Thyroid gland (tissue), 4 donors: ENCODE measurements around the gene SHANK3. TPM values are rescaled to one million over a fixed set of nuclear protein-coding genes. Genes with fewer than 3 reads are reported as not detected.

Experiments
- DNase-seq, 2 donors: peaks; one replicate each; pipeline ENCODE4 v3.0.0-alpha.2; 2019
- H3K27ac ChIP-seq, 3 donors: fragments of 200-600 bp; sonication (generic); 1 replicate in 2 of 3; 2 replicates in 1 of 3; pipeline ENCODE4 v1.5.1; 2016 to 2019; ENCODE audit warnings: mild to moderate bottlenecking in 1 of 3, moderate library complexity in 1 of 3
- H3K27me3 ChIP-seq: fragments of 200-600 bp; sonication (generic); one replicate; pipeline ENCODE4 v1.5.1; 2019
- H3K36me3 ChIP-seq, 2 donors: fragments of 200-600 bp; sonication (generic); one replicate each; pipeline ENCODE4 v1.5.1; 2016 to 2019
- H3K4me1 ChIP-seq, 2 donors: fragments of 200-600 bp; sonication (generic); one replicate each; pipeline ENCODE4 v1.5.1; 2017 to 2019
- H3K4me3 ChIP-seq, 3 donors: fragments of 200-600 bp; sonication (generic); replicated peaks in 1 of 3; 1 replicate in 2 of 3; 2 replicates in 1 of 3; pipeline ENCODE4 v1.5.1; 2016; ENCODE audit warnings: mild to moderate bottlenecking in 1 of 3
- H3K9me3 ChIP-seq: fragments of 200-600 bp; sonication (generic); one replicate; pipeline ENCODE4 v1.5.1; 2017
- POLR2A ChIP-seq, 2 donors: fragments of 450-650 bp; IDR thresholded peaks; one replicate each; pipeline ENCODE4 v1.6.1; 2017; ENCODE audit warnings: antibody characterized with exemption in 2 of 2, mild to moderate bottlenecking in 2 of 2, moderate library complexity in 1 of 2
- WGBS, 2 donors: methylation state at CpG; one replicate each; pipeline ENCODE4 v1.1.5; 2017; 5-methylcytosine and 5-hydroxymethylcytosine counted together
- intact Hi-C: fragments of 100-400 bp; cut with DNase I; formaldehyde crosslinking; loops from one replicate; pipeline ENCODE4 v1.15.1; 2023
- total RNA-seq, 4 donors: library from RNA; depleted of rRNA; stranded (reverse); fragments of >200 nt; gene quantifications; one replicate each; pipeline ENCODE4 v1.2.3, GENCODE V29; 2016
- TF ChIP-seq, protein P1 (sequence below), 6 experiments: fragments of 200-600 bp in 3 of 6; fragments of 450-650 bp in 3 of 6; sonication (generic) in 3 of 6; IDR thresholded peaks; one replicate each; pipeline ENCODE4 v1.5.1; 2016 to 2019; ENCODE audit warnings: antibody characterized with exemption in 6 of 6, mild to moderate bottlenecking in 2 of 6, inconsistent platforms in 1 of 6, moderate library complexity in 1 of 6

Gene SHANK3
- total RNA-seq, 4 donors from 2014 or later: 11.5 to 23.0 (median 17.7) TPM

DNA sequence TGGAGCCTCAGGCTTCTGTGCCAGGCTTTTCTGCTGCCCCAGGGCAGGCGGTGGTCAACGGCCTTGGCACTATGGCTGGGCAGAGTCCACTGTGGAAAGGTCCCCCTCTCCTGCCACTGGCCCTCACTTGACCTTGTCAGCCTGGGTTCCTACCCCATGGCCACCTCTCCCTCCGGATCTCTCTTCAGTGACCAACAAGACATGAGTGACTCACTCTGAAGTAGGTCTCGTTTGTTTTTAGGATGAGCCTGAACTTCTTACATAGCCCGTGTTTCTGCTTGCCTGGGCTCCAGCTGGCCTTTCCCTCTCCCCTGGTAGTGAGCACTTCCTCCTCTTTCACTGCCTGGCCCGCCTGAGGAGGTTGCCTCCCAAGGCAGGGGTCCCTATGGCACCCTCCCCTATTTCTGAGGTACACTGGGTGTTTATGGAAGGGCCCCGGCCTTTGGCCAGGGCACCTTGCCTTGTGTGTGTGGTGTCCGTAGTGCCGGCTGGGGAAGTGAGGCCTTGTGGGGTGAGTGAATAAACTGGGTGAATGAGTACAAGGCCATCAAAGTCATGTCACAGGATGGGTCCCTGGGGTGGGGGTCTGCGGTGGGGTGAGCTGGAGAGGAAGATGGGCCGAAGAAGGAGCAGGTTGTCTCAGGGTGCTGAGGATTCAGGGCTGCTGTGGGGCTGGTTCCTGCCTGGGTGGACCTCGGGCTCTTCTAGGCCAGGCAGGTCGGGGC, 5.0 kb downstream of the SHANK3 start:
- intact Hi-C loops: loop anchor here (5.0 kb wide), 1 partner anchor 50 kb away; the partner anchor contains the start of gene ARSA

DNA sequence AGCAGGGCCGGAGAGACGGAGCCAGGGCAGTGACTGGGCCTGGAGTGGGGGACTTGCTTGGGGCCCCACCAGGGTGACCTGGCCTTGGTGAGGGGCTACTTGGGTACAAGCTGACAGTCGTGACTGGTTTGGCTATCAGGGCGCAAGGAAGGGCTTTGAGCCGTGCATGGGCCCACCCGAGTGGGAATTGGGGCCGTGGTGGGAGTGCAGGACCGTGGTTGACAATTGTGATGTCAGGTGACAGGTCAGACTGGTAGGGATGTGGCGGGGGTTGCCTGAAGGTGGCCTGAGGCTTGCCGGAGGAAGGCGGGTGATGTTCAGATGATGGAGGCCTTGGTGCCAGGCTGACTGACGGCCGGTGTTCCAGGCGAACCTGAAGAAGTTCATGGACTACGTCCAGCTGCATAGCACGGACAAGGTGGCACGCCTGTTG, 5.6 kb downstream of the SHANK3 start:
- 71 to 94% methylated on average over 13 to 17 of the region's 17 CpGs for WGBS, 2 donors

More for the DNA sequence above, 5.0 kb downstream of the SHANK3 start:
- no peak for DNase-seq
- Histone ChIP-seq H3K27ac (no peak overlapping the region), H3K36me3 (no peaks in the 10 kb centered on the region), H3K4me1 (peaks cover 5 to 7% of the 10 kb centered on the region in 2 donors), H3K9me3 (no peaks in the 10 kb centered on the region), H3K27me3 (no peaks in the 10 kb centered on the region), H3K4me3 (no peak overlapping the region)
- WGBS, 2 donors: 79 to 89% methylated on average over 13 of the region's 13 CpGs
- TF ChIP-seq POLR2A (IDR thresholded peaks at IDR 0.05): no peak
- TF ChIP-seq, protein P1, sequence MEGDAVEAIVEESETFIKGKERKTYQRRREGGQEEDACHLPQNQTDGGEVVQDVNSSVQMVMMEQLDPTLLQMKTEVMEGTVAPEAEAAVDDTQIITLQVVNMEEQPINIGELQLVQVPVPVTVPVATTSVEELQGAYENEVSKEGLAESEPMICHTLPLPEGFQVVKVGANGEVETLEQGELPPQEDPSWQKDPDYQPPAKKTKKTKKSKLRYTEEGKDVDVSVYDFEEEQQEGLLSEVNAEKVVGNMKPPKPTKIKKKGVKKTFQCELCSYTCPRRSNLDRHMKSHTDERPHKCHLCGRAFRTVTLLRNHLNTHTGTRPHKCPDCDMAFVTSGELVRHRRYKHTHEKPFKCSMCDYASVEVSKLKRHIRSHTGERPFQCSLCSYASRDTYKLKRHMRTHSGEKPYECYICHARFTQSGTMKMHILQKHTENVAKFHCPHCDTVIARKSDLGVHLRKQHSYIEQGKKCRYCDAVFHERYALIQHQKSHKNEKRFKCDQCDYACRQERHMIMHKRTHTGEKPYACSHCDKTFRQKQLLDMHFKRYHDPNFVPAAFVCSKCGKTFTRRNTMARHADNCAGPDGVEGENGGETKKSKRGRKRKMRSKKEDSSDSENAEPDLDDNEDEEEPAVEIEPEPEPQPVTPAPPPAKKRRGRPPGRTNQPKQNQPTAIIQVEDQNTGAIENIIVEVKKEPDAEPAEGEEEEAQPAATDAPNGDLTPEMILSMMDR (IDR thresholded peaks at IDR 0.05): no peak

DNA sequence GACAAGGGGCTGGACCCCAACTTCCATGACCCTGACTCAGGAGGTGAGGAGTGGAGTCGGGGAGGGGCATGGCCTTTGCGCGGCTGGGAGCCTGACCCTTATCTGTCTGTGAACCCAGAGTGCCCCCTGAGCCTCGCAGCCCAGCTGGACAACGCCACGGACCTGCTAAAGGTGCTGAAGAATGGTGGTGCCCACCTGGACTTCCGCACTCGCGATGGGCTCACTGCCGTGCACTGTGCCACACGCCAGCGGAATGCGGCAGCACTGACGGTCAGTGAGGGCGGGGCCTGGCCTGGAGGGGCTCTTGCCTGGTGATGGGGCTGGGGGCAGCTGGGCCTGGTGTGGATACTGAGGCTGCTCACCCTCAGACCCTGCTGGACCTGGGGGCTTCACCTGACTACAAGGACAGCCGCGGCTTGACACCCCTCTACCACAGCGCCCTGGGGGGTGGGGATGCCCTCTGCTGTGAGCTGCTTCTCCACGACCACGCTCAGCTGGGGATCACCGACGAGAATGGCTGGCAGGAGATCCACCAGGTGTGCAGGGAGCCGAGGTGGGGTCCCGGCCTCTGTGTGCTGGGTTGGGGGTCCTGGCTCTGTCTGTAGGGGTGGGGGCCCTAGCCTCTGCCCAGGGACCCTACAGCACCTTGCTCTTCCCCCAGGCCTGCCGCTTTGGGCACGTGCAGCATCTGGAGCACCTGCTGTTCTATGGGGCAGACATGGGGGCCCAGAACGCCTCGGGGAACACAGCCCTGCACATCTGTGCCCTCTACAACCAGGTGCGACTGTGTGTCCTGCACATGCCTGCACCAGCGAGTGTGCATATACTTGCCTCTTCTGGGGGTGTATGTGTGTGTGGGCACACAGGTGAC, 6.3 kb downstream of the SHANK3 start:
- intact Hi-C loops: loop anchor here (5.0 kb wide), 1 partner anchor 52 kb away; the partner anchor contains the start of gene ARSA
- Histone ChIP-seq H3K9me3 (no peaks in the 10 kb centered on the region), H3K36me3 (no peaks in the 10 kb centered on the region), H3K27me3 (no peaks in the 10 kb centered on the region), H3K4me3 (no peak overlapping the region), H3K4me1 (peaks cover under 1 to 2% of the 10 kb centered on the region in 2 donors), H3K27ac (no peak overlapping the region)
- WGBS, 2 donors: 80 to 91% methylated on average over 17 to 19 of the region's 30 CpGs
- no peak for DNase-seq
- TF ChIP-seq, protein P1 (IDR thresholded peaks at IDR 0.05): no peak
- no peak for TF ChIP-seq POLR2A (IDR thresholded peaks at IDR 0.05)

More for the DNA sequence above, 5.6 kb downstream of the SHANK3 start:
- TF ChIP-seq, protein P1 (IDR thresholded peaks at IDR 0.05): no peak
- no peak for TF ChIP-seq POLR2A (IDR thresholded peaks at IDR 0.05)
- Histone ChIP-seq H3K4me1 (peaks cover 5 to 7% of the 10 kb centered on the region in 2 donors), H3K9me3 (no peaks in the 10 kb centered on the region), H3K36me3 (no peaks in the 10 kb centered on the region), H3K27ac (no peak overlapping the region), H3K4me3 (no peak overlapping the region), H3K27me3 (no peaks in the 10 kb centered on the region)
- no peak for DNase-seq
- intact Hi-C loops: loop anchor here (5.0 kb wide), 1 partner anchor 51 kb away; the partner anchor contains the start of gene ARSA

DNA sequence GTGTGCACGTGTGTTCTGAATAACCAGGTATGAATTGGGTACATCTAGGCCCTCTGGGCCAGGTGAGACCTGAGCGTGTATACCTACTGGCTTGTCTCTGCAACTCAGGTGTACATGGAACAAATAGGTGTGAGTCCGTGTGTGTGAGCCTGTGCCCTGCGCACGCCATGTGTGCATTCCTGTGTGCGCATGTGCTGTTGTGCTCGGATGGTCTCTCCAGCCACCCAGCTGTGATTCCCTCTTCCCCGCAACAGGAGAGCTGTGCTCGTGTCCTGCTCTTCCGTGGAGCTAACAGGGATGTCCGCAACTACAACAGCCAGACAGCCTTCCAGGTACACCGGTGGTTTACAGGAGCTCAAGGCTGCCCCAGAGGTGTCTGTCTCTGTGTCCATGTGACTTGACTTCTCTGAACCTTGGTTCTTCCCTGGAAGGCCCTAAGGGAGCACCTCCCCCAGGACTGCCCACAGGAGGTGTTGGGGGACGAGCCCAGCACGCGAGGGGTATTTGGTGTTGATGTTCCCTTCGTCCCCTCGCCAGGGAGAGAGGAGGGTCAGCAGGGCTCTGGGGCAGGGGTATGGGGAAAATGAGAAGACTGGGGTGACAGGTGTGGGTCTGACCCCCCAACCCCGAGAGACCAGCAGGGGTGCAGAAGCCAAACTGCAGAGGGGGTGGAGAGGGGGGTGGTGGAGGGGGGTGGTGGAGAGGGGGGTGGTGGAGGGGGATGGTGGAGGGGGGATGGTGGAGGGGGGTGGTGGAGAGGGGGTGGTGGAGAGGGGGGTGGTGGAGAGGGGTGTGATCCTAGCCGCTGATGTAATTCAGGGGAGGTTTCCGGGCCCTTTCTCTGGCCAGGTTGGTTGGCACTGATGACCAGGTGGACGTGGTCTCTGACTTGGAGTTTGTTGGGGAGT, 10.7 kb downstream of the SHANK3 start:
- Histone ChIP-seq H3K27me3 (no peaks in the 10 kb centered on the region), H3K9me3 (no peaks in the 10 kb centered on the region), H3K36me3 (no peaks in the 10 kb centered on the region), H3K4me3 (no peak overlapping the region), H3K27ac (no peak overlapping the region), H3K4me1 (no peaks in the 10 kb centered on the region)
- intact Hi-C loops: no loop called here
- 81% methylated on average over 16 to 17 of the region's 21 CpGs for WGBS, 2 donors
- DNase-seq: no peak
- TF ChIP-seq, protein P1 (IDR thresholded peaks at IDR 0.05): no peak
- no peak for TF ChIP-seq POLR2A (IDR thresholded peaks at IDR 0.05)
